Measurements from ENCODE around the gene NLN.
"Not testable (repeated sequence)": the region's sequence is repeated elsewhere in the genome, so short reads cannot be mapped to it uniquely, and the experiment has no call there.

Gene NLN

GRCh38 chr5:65734196-65734775 is 12.3 kb downstream of the NLN start:
- DNase-seq: not testable (repeated sequence)

DNA sequence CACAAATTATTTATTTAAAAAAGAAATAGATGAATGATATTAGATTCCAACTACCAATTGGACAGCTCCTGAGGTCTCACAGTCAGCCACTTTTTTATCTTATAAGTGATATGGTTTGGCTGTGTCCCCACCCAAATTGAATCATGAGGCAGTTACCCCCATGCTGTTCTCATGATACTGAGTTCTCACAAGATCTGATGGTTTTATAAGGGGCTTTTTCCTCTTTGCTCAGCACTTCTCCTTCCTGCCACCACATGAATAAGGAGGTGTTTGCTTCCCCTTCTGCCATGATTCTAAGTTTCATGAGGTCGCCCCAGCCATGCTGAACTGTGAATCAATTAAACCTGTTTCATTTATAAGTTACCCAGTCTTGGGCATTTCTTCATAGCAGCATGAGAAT is 12.9 kb downstream of the NLN start:
- DNase-seq: no peak

- no peak for DNase-seq
Observed at GRCh38 chr5:65736011-65736410, 14.0 kb downstream of the NLN start.

- no peak for DNase-seq
Observed at GRCh38 chr5:65737842-65738241, 15.8 kb downstream of the NLN start.

DNA sequence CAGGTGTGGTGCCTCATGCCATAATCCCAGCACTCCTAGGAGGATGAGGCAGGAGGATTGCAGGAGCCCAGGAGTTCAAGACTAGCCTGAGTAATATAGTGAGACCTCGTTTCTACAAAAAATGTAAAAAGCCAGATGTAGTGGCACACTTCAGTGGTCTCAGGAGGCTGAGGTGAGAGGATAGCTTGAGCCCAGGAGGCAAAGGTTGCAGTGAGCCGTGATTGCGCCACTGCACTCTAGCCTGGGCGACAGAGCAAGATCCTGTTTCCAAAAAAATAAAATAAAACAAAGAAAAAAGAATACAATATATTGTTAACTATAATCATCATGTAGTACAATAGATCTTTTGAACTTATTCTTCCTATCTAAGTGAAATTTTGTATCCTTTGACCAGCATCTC is 16.3 kb downstream of the NLN start:
- DNase-seq: no peak

DNA sequence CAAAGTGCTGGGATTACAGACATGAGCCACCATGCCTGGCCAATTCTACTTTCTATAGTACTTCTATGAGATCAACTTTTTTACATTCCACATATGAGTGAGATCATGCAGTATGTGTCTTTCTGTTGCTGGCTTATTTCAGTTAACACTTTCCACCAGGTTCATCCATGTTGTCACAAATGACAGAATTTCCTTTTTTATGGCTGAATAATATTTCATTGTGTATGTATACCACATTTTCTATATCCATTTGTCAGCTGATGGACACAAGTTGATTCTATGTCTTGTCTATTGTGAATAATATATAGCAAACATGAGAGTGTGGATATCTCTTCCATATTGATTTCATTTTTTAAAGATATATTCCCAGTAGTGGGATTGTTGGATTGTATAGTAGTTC is 17.2 kb downstream of the NLN start:
- DNase-seq: no peak

DNA sequence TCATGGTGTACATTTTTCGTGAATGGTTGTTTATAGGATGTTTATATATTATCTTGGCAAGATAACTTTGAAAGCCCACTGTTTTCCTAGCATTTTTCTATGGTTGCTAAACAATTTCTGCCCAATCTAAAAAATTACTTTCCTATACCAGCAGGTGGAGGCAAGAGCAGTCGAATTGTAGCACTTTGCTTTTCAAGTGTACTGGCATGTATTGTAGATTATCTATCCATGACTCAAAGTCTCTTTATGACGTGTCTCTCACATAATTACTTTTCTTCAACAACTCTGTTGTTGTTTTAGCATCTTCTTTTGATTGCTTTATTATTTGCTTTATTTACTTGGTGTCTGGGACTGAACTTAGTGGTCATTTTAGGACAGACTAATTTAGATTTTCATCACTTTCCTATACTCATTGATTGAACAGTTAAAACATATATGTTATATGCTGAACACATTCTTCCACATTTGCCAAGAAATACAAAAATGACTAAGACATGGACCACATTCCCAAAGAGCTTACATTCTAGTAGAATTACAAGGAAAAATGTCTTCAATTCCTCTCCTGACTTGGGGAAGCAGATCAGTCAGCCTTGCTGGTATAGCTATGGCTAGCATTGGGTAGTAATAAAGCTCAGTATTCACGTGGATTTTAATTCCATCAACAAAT is 20.7 kb downstream of the NLN start:
- no peak for DNase-seq

GRCh38 chr5:65749221-65749844 is 27.3 kb downstream of the NLN start:
- DNase-seq: no peak

- DNase-seq: no peak
Observed at GRCh38 chr5:65749956-65750355, 28.0 kb downstream of the NLN start.

DNA sequence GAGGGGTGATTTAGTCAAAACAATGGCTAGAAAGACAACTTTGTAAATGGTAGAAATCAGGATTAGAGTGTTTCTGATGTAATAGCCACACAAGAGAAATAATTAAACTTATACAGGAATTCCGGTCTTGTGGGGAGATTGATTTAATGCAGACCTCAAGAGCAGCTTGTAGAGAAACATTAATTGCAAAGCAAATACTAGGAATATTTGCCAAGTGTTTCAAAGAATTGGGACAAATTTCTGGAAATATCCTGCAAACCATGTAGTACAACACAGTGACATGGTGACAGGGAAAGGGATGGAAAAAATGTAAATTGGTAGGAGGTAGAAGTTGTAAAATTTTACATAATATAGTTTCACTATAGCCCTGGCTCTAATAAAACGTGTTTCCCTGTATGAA is 28.9 kb downstream of the NLN start:
- no peak for DNase-seq

DNA sequence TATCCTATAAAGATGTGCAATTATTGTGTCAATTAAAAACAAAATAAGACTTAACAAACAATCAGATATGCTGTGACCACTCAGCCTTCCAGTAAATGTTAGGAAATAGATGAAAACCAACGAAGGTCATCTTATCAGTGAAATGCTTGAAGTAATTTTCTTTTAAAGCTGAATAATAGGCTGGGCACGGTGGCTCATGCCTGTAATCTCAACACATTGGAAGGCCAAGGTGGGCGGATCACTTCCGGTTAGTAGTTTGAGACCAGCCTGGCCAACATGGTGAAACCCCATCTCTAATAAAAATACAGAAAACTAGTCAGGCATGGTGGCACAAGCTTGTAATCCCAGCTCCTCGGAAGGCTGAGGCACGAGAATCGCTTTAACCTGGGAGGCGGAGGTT is 31.2 kb downstream of the NLN start:
- DNase-seq: no peak

DNA sequence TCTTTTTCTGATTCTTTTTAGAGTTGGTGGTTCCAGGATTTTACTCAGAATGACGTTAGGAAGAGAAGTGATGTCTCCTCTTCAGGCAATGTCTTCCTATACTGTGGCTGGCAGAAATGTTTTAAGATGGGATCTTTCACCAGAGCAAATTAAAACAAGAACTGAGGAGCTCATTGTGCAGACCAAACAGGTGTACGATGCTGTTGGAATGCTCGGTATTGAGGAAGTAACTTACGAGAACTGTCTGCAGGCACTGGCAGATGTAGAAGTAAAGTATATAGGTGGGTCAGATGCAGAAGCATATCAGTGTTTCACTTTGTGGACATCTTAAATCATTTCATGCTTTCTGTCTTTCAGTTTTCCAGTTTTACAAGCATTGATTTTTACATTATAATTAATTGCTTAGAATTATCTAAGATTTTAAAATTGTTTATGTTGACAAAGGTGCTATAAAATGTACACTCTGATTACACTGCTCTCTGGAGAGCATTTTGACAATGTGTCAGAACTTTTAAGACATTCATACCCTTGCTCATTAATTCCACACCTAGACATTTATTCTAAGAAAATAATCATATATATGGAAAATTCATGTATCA is 36.6 kb downstream of the NLN start:
- DNase-seq: no peak

DNA sequence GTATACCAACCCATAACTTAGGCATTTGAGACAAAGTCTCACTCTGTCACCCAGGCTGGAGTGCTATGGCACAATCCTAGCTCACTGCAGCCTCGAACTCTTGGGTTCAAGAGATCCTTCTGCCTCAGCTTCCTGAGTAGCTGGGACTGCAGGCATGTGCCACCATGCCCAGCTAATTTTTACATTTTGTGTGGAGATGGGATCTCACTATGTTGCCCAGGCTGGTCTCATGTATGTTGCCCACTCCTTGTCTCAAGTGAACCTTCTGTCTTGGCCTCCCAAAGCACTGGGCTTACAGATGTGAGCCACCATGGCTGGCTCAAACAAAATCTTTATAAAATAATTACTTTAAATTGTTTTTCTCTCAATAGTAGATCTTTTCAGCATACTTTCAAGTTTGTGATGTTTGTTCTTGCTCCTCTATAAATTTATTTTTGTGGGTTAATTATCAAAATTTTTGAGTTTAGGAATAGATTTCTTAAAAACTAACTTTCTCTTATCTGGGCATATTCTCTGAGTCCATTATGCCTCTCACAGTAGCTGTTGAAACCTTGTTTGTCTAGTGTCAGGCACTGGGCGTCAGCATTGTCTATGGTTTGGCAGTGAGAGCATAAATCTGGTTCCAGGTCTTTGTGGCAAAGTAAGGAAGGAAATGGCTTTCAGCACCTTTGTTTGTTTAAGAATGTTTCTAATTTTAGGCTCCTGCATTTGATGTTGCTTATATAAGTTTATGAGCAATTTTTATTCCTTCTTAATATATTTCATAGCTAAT is 38.7 kb downstream of the NLN start:
- no peak for DNase-seq

GRCh38 chr5:65762234-65762633 is 40.2 kb downstream of the NLN start:
- DNase-seq: no peak

DNA sequence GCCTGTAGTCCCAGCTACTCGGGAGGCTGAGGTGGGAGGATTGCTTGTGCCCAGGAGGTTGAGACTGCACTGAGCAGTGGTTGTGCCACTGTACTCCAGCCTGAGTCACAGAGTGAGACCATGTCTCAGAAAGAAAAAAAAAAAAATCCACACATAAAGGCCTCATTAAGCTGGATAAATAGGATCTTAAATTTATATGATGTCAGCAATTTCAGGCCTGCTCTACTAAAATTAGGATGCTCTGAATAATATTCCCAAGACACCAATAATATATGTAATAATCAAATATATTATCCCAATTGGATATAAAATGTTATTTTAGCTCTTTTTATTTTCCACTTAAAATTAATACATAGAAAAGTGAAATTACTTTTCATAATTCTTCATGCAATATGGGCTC is 43.6 kb downstream of the NLN start:
- DNase-seq: no peak

GRCh38 chr5:65766175-65766574 is 44.2 kb downstream of the NLN start:
- no peak for DNase-seq

- DNase-seq: no peak
Observed at GRCh38 chr5:65766781-65767180, 44.8 kb downstream of the NLN start.

DNA sequence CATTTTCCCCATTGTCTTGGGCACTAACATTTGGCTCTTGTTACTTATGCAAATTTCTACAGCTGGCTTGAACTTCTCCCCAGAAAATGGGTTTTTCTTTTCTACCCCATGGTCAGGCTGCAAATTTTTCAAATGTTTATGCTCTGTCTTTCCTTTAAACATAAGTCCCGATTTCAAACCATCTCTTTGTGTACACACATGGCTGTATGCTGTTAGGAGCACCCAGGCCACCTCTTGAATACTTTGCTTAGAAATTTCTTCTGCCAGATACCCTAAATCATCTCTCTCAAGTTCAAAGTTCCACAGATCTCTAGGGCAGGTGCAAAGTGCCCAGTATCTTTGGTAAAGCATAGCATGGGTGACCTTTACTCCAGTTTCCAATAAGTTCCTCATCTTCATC is 45.6 kb downstream of the NLN start:
- no peak for DNase-seq

DNA sequence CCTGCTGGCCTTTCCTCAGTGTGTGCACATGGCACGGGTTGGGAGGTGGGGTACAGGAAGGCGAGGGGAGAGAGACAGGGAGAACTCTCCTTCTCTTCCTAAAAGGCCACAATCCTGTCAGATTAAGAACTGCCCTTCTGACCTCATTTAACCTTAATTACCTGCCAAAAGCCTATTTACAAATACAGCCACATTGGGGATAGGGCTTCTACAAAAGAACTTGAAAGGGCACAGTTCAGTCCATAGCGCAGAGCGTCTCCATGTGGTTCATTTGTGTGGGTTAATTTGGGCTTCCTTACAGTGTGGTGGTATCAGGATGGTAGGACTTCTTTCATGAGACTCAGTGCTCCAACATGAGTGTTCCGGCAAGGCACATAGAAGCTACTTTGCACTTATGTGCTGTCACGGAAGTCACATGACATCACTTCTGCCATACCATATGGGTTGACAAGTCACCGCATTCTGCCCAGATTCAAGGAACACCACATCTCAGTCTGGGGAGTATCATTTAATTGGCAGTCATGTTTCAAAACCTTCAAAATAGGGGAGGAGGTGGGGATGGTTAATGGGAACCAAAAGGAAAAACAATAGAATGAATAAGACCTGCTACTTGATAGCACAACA is 46.8 kb downstream of the NLN start:
- no peak for DNase-seq

GRCh38 chr5:65769539-65769938 is 47.5 kb downstream of the NLN start:
- DNase-seq: no peak

DNA sequence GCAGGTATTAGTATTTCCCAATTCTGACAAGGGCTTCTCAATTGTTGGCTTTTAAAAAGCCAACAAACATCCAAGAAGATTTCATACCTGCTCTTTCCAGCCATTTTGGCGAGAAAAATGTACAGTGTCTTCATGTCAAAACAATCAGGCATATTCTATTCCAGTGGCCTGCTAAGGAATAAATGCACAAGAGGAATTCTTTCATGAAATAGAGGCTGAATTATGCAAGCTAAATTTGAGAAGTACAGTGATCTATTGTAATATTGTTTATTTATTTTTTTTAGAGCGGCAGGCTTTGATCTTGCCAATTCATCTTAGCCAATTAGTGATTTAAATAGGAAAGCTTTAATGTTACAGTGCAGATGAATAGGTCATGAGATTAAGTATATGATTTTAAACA is 49.3 kb downstream of the NLN start:
- no peak for DNase-seq

DNA sequence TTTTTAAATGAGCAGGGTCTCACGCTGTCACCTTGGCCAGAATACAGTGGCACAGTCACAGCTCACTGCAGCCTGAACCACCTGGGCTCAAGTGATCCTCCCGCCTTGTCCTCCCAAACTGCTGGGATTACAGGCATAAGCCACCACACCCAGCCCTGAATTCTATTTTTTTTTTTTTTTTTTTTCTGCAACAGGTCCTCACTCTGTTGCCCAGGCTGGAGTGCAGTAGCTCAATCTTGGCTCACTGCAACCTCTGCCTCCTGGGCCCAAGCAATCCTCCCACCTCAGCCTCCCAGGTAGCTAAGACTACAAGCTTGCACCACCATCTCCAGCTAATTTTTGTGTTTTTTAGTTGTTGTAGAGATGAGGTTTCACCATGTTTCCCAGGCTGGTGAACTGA is 51.0 kb downstream of the NLN start:
- not testable (repeated sequence) for DNase-seq

DNA sequence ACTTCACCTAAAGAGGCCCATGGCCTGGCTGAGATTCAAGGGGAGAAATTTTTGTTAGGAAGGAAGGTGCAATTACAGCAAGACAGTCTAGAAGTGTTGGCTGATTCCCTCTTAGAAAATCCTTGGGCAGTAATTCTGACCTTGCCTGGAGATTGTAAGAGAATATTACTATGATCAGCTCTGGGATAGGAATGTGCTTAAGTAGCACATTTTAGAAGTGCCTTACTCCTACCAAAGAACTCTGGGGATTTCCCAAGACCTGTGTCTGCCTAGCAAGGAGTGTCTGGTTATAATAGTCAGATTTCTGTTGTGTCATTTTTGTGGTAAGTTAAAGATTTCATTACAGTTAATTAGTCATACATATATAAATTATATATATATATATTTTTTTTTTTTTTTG is 52.3 kb downstream of the NLN start:
- no peak for DNase-seq
